Ramos (cell line): ENCODE results near the gene EEF1B2.
"Not testable (repeated sequence)": the region's sequence is repeated elsewhere in the genome, so short reads cannot be mapped to it uniquely, and the experiment has no call there.

ENCODE experiments used
- in situ Hi-C: fragments of 300-500 bp; cut with MboI; formaldehyde crosslinking; loops from one replicate; pipeline ENCODE4 v1.14.3; 2022; ENCODE audit warnings: low sequenced_read_pairs; ENCODE audit not compliant: unreplicated experiment

Gene EEF1B2

GRCh38 chr2:206159346-206160124 is at the start of gene EEF1B2, which contains the start of gene NDUFS1:
Gene EEF1B2 (plus strand): TSS chr2:206159895. CDS start chr2:206159980, 85 bp downstream.
Gene NDUFS1 (minus strand): TSS chr2:206159444. CDS start chr2:206153678, 5,766 bp downstream.
- in situ Hi-C loops = loop anchor here (5.0 kb wide), 1 partner anchor 103 kb away; no protein-coding TSS in a partner anchor

- in situ Hi-C loops = no loop called here
These were observed 47.6 kb upstream of the EEF1B2 start for GRCh38 chr2:206112108-206112507.

GRCh38 chr2:206112846-206113547 is 46.7 kb upstream of the EEF1B2 start:
- in situ Hi-C loops = no loop called here

GRCh38 chr2:206115026-206115578 is 44.6 kb upstream of the EEF1B2 start:
- in situ Hi-C loops = no loop called here

GRCh38 chr2:206116278-206116677 is 43.4 kb upstream of the EEF1B2 start:
- in situ Hi-C loops = no loop called here

GRCh38 chr2:206122569-206122968 is 37.1 kb upstream of the EEF1B2 start:
- in situ Hi-C loops = not testable (repeated sequence)

GRCh38 chr2:206125901-206126300 is 33.8 kb upstream of the EEF1B2 start:
- in situ Hi-C loops = no loop called here

GRCh38 chr2:206127656-206128055 is 32.0 kb upstream of the EEF1B2 start:
- in situ Hi-C loops = no loop called here

GRCh38 chr2:206143451-206143850 is 16.2 kb upstream of the EEF1B2 start:
- in situ Hi-C loops = no loop called here

- in situ Hi-C loops = no loop called here
These were observed 15.3 kb upstream of the EEF1B2 start for GRCh38 chr2:206144383-206144782.

GRCh38 chr2:206145665-206146064 is 14.0 kb upstream of the EEF1B2 start:
- in situ Hi-C loops = no loop called here

GRCh38 chr2:206149330-206149729 is 10.4 kb upstream of the EEF1B2 start:
- in situ Hi-C loops = no loop called here

- in situ Hi-C loops = no loop called here
These were observed 9.5 kb upstream of the EEF1B2 start for GRCh38 chr2:206150168-206150567.

GRCh38 chr2:206150631-206151030 is 9.1 kb upstream of the EEF1B2 start:
- in situ Hi-C loops = no loop called here

DNA sequence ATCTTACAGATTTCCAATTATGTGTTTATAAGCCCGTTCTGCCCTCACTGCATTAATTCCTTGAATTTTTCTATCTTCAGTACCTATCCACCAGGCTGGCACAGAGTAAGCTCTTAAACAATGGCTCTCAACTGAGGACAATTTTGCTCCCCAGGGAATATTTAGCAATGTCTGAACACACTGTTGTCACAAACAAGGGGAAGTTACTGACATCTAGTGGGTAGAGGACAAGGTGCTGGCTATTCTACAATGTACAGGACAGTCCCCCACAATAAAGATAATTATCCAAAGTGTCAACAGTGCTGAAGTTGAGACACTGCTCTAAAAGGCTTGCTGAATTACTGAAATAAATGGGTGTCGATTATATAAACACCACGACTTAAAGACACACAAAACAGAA is 5.5 kb upstream of the EEF1B2 start:
- in situ Hi-C loops = no loop called here

DNA sequence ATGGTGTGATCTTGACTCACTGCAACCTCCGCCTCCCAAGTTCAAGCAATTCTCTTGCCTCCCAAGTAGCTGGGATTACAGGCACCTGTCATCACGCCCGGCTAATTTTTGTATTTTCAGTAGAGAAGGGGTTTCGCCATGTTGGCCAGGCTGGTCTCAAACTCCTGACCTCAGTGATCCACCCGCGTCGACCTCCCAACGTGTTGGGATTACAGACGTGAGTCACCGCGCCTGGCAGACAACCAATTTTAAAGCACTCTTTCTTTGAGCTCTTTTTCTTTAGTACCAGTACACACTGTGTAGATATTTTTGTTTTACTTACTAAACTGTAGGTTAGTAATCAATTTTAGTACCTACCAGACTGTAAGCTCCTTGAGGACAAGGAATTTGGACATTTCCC is 2.7 kb upstream of the EEF1B2 start:
- in situ Hi-C loops = not testable (repeated sequence)

- in situ Hi-C loops = no loop called here
These were observed 941 bp upstream of the EEF1B2 start for GRCh38 chr2:206158563-206159345.

DNA sequence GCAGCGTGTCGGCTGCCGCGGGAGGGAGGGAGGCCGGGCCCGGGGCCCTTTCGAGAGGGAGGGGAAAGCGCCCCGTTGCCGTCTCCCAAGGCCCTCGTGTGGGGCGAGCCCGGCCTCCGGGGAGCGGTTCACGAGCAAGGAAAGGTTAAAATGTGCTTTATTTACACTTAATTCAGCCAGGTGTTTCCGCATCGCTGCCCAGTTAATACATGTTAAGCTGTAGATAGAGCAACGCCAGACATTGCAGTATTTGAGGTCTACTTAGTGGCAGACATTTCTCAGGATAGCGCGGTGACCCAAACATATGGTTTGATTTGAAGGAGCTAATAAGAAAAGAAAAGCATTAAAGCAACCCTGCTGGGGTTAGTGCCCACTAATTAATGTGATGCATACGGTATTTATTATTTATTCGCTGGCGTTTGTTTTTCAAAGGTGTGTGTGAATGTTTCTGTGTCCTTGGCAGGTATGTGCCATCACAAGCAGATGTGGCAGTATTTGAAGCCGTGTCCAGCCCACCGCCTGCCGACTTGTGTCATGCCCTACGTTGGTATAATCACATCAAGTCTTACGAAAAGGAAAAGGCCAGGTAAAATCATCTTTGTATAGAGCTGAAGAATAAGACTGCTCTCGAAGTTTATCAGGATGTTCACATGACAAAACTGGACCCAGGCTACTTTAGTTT is 571 bp downstream of the EEF1B2 start:
- in situ Hi-C loops = loop anchor here (5.0 kb wide), 1 partner anchor 102 kb away; no protein-coding TSS in a partner anchor

GRCh38 chr2:206160807-206161179 is 1.1 kb downstream of the EEF1B2 start:
- in situ Hi-C loops = loop anchor here (5.0 kb wide), 1 partner anchor 102 kb away; no protein-coding TSS in a partner anchor

DNA sequence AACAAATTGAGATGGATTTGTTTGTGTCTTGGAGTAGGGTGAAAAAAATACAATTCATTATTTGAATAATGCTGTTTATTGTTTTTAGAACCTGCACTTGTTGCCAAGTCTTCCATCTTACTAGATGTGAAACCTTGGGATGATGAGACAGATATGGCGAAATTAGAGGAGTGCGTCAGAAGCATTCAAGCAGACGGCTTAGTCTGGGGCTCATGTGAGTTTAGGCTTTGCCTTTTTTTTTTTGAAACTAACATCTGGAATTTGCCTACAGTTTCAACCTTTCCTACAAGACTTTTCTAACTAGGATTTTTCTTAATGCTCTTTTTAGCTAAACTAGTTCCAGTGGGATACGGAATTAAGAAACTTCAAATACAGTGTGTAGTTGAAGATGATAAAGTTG is 2.7 kb downstream of the EEF1B2 start:
- in situ Hi-C loops = loop anchor here (5.0 kb wide), 1 partner anchor 100 kb away; no protein-coding TSS in a partner anchor
